GM18858 (cell line): ENCODE data around the gene CASQ2.

Source experiments
- ATAC-seq: cut with Tn5 transposase; IDR thresholded peaks from one replicate; pipeline ENCODE4 v1.9.1; 2021; ENCODE audit not compliant: unreplicated experiment

CASQ2 gene

DNA sequence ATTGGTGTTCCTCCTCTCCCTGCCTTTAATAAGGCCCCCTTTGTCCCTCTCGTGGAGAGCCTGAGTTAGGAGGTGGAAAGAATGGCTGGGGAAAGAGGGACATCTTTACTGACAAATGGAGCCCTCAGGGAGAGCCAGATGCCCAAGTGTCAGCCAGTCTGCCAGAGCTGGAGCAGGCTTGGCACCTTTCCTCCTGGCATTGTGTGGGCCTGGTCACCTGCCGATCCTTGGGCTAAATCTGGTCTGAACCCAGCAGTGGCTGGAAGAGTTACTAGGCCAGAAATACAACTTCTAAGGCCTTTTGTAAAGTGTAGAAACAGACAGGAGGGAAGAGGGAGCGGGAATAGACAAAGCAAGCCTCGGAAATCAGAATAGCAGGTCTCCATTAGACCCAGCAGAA, 101.8 kb downstream of the CASQ2 start:
- ATAC-seq: no peak

DNA sequence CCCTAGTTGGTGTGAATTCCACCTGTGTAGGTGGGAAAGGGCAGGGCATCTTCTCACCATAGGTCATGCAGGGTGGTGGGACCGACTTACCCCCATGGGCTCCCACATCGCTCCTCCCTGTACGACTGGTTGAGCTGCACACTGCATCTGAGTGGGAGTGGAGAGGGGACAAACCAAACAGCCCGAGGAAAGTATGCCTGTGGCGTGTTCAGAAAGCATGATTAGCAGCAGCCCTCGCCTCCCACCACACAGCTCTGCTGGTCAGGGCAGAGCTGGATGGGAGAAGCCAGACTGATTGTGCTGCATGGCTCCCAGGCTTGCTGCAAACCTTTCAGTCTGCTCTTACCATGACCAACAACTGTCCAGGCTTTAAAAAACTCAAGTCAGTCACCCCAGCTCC, 102.3 kb downstream of the CASQ2 start:
- ATAC-seq: no peak

DNA sequence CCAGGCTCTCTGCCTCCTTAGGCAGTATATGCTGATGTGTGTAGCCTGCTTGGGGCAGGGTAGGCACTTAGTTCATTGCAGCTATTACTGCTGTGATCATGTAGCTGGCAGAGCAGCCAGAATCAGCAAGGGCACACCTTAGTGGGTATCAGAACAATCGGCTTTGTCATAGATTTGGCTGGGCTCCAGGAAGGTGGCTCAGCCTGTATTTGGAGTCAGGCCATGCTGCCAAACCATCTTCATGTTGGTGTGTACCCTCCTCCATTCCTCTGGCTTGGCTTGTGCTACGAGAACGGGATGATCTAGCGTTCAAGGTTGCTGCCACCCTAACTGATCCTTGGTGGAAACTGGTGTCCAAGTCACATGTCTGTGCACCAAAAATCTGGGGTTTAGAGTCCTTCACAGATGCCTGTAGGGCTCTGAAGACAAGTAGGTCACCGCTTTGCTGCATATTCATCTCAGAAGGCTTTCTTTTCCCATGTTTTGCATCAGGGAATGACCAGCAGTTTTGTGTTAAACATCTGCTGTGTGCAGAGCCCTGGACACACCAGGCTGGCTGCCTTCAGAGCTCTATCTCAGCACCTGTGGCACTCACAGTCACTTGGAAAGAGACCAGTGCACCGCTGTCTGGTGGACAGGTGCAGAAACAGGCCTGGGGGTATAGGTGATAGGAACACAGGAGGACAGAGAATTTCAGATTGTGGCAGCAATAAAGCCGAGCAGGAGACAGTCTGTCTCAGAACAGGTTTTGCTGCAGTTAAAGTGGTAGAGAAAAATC, 103.0 kb downstream of the CASQ2 start:
- no peak for ATAC-seq

DNA sequence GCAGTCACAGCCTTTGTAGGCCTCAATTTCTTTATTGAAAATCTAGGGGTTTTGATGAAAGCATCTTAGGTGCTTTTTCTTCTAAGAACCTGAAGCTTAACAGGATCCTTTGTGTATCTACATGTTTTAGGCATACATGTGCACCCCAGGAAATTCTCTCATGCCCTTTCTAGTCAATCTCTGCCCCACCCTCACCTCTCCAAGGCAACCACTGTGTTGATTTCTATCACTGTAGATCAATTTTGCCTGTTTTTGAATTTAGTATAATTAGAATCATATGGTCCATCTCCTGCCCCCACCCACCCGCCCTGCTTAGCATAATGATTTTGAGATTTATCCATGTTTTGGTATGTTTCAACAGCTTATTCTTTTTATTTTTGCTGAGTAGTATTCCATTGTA, 107.4 kb downstream of the CASQ2 start:
- no peak for ATAC-seq

DNA sequence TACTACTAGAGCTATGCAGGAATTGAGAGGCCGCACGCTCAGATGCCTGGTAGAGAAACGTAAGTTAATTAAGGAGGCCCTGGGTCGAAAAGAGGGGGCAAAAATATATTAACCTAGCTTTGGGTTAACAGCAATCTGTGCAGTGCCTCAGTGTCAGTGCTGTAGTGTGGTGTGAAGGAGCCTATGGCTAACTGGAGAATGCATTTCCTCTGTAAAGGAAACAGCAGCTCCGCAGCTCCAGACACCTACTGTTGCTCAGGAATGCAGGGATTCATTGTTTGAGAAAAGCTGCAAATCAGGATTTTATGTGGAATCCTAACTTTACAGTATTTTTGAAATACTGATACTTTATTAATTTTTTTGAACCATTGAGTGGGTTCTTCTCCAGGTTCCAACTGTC, 108.4 kb downstream of the CASQ2 start:
- ATAC-seq: no peak

DNA sequence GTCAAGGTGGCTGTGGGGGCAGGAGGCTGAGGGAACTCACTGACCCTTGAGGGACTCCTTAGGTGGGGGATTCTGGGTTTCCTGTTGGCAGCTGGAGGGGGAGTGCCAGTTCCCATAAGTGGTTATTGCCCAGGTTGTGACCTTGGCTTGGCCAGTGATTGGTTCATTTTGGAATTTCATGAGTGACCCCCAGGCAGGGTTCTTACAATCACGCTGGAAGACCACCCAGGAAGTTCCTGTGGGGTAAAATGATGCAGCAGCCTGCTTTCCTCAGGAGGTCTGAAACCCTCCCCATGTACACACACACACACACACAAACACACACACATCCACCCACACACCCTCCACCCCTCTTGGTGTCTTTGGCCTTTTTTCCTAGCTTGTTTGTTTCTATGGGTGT, 109.9 kb downstream of the CASQ2 start:
- no peak for ATAC-seq

DNA sequence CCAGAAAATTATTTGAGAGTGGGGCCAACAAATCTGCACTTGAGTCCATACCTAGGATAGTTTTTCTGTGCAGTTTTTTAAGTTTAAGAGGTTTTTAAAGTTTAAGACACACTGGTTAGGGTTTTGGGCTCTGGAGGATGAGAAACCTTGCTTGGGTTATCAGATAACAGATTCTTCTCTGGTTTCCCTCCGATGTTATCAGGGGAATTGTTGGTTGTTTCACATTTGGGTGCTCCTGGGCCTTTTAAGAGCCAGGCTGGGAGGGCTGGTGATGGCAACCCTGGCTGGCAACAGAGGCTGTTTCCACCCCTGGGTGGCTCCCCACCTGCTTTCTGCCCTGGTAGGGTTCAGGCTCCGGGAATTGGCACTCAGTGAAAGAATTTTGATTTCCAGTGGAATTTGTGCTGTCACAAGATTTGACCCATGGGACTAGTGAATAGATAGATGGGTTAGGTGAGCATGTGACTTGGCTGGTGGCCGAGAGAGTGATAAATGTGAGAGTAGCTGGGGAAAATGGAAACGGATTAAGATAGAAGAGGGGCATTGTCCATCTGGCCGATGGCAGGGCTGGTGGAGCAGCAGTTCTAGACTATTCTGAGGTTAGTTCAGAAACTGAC, 111.9 kb downstream of the CASQ2 start:
- no peak for ATAC-seq

DNA sequence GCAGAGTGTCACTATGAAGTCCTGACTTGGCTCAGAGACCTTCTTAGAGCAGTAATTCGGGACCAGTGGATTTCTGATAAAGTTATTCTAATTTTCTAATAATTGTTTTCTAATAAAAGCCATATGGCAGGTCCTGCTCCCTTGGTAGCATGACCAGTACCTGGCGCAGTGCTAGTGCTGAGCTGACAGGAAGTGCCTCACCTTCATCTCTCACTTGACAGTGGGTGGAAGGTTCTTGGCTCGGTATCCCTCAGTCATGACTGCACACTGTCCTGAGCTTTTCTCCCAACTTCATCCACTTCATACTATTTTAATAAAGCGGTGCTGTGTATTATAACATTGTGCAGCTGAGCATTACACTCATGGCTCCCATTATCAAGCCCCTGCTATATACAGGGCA, 112.6 kb downstream of the CASQ2 start:
- no peak for ATAC-seq

DNA sequence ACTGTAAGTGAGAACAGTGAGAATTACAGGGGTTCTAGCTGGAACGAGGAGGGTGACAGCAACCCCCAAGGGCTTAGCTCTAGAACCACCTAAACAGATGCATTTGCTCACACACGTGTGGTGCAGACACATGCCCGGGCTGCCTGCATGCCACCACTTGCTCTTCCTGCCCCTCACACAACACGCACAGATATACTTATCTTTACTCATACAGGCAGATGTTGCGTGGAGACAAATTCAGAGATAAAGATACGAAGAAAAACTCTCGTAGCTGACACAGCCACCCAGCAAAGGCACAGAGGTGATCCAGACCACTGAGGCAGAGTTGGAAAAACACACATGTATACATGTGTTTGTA, 113.2 kb downstream of the CASQ2 start:
- ATAC-seq: no peak

DNA sequence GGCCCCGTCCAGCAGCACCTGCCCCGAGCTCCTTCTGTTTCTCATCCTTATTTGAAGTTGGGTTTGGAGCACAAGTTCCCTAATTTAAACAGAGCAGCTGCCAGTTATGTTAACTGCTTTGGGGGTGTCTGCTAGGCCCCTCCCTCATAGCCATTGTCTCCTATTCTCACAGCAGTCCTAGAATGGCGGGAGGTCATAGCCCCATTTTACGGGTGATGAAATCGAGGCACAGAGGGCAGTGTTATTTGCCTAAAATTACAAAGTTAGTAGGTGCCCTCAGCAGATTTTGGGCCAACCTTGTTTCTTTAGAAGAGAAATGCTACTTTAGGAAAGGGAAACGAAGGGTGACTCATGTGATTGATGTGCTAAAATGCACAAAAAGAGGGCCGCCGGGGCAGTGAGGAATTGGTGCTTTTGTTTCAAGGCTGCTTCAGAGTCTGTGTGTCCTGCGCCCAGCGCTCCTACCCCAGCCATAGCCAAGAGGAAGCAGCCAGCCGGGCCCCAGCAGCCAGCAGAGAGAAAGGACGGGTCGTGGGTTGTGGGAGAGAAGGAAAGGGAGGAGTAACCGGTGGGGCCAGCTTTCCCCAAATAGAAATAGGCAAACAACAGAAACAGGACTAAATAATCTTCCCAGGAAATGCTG, 113.7 kb downstream of the CASQ2 start:
- no peak for ATAC-seq

DNA sequence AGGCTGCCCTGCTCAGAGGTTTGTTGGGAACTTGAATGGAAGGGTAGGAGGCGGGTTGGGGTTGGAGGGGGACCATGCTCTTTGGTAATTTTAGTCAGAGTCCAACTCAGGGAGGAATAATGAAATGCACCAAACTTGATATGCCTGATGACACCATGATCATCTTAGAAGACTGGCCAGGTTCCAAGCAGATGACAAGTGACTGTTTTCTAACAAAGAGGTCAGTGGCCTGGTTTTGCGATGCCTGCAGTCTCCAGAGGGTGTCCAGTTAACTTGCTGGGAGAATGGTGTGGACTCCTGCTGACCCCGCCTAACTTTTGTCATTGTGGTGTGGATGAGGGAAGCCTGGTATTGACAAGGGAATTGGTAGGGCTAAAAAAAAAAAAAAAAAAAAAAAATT, 114.4 kb downstream of the CASQ2 start:
- no peak for ATAC-seq

DNA sequence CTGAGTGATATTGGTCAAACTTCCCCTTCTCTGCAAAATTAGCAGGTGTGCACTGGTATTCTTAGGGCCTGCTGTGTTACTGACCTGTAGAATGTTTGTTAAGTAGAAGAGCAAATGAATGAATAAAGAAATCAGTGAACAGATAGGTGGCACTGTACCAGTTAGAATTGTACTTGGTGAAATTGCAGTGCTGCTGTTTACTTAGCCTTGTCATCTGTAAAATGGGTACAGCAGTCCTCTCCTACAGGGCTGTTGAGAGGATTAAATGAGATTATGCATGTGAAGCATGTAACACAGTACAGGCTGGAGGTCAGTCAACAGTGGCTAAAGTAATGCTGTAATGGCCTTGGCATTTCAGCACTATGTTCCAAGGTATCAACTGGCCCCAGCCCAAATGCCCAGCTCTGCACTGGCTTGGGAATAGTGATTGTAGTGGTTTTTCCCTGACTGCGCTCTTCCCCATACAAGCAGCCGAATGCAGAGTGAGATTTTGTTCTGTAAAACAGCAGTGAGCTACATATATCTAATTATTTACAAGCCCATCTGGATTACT, 116.2 kb downstream of the CASQ2 start:
- no peak for ATAC-seq

DNA sequence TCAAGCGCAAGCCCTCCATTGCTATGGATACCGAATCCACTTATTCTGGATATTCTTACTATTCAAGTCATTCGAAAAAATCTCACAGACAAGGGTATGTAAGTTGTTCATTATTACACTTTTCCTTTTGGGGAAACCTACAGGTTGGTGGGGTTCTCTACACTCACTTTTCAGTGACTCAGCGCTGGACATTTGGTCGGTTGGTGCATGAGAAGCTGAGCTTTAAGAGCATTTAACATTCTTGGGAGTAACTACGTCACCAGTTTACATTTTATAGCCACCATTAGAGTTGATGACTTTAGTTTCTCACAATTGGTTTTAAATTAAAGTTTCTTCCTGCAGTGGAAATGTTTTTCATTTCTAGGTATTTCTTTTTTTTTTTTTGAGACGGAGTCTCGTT, 117.1 kb downstream of the CASQ2 start:
- no peak for ATAC-seq

DNA sequence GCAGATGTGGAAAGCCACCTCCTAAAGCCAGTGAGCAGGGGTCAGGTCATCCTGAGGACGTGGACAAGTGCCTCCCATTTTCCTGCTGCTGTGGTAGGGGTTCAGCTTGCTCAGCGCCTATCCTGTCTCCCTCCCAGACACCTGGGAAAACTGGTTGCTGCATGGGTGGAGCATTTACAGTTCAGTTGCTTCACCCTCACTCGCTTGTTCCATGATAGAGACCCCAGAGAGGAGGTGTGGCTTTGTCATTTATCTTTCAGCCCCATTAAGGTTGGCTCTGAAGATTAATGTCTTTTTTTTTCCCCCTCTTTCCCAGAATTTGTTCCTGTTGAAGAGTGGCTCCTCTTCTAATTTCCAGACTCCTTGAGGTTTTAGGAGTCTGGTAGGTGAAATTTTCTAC, 117.6 kb downstream of the CASQ2 start:
- ATAC-seq: no peak
